SU-DHL-6 (cell line): ENCODE data around the gene BAHD1.

ENCODE experiments used
- H2AFZ ChIP-seq: fragments of 200-600 bp; sonication (generic); 2 replicates; pipeline ENCODE4 v1.6.1; 2014; ENCODE audit warnings: low read depth, mild to moderate bottlenecking, moderate library complexity, mixed read lengths, antibody characterized with exemption, low read length; ENCODE audit not compliant: severe bottlenecking
- H3F3A ChIP-seq: fragments of 200-600 bp; shearing (Covaris generic); 2 replicates; pipeline ENCODE4 v1.6.0; 2016; ENCODE audit warnings: antibody characterized with exemption, mild to moderate bottlenecking; ENCODE audit not compliant: insufficient read depth
- H3K27ac ChIP-seq: fragments of 200-600 bp; sonication (generic); 2 replicates; pipeline ENCODE4 v1.5.1; 2016; ENCODE audit warnings: low read depth, mild to moderate bottlenecking, low read length, moderate library complexity, mixed read lengths
- H3K27me3 ChIP-seq: fragments of 200-600 bp; sonication (generic), shearing (Covaris generic); 2 replicates; pipeline ENCODE4 v1.6.0; 2014; ENCODE audit warnings: mild to moderate bottlenecking, low read length
- H3K36me3 ChIP-seq: fragments of 200-600 bp; sonication (generic); 2 replicates; pipeline ENCODE4 v1.6.1; 2014; ENCODE audit warnings: mild to moderate bottlenecking, low read length, mixed read lengths
- H3K4me2 ChIP-seq: fragments of 300-600, 200-600 bp; shearing (Covaris generic), sonication (generic); 2 replicates; pipeline ENCODE4 v1.6.0; 2014; ENCODE audit warnings: low read length, low read depth, mild to moderate bottlenecking; ENCODE audit not compliant: poor library complexity, severe bottlenecking
- H3K4me3 ChIP-seq: fragments of 200-600 bp; sonication (generic); 2 replicates; pipeline ENCODE4 v1.5.1; 2014; ENCODE audit warnings: antibody characterized with exemption, low read length, mild to moderate bottlenecking, mixed read lengths; ENCODE audit not compliant: insufficient read depth, poor library complexity, severe bottlenecking
- H3K79me2 ChIP-seq: fragments of 200-600 bp; sonication (generic); 2 replicates; pipeline ENCODE4 v1.6.1; 2014; ENCODE audit warnings: mild to moderate bottlenecking, low read length, moderate library complexity; ENCODE audit not compliant: insufficient read depth
- H3K9ac ChIP-seq: fragments of 200-600 bp; sonication (generic); 2 replicates; pipeline ENCODE4 v1.7.0; 2014; ENCODE audit warnings: mild to moderate bottlenecking, low read length
- H3K9me2 ChIP-seq: fragments of 200-600 bp; sonication (generic); replicated peaks from 2 replicates; pipeline ENCODE4 v1.6.1; 2014; ENCODE audit warnings: low read length; ENCODE audit not compliant: insufficient read depth
- H3K9me3 ChIP-seq: fragments of 200-600 bp; sonication (generic); 2 replicates; pipeline ENCODE4 v1.6.1; 2014; ENCODE audit warnings: low read length, mixed read lengths; ENCODE audit not compliant: insufficient read depth
- H4K20me1 ChIP-seq: fragments of 200-600 bp; sonication (generic); 2 replicates; pipeline ENCODE4 v1.6.1; 2014; ENCODE audit warnings: low read depth, mild to moderate bottlenecking, antibody characterized with exemption, low read length, moderate library complexity, mixed read lengths
- CTCF ChIP-seq: fragments of 200-600 bp; sonication (generic); IDR thresholded peaks from one replicate; pipeline ENCODE4 v1.5.1; 2017; ENCODE audit warnings: antibody characterized with exemption, mild to moderate bottlenecking, low read length, moderate library complexity; ENCODE audit not compliant: insufficient read depth, poor library complexity, severe bottlenecking
- EZH2phosphoT487 ChIP-seq: fragments of 200-600 bp; sonication (generic), shearing (Covaris generic); conservative IDR thresholded peaks from 2 replicates; pipeline ENCODE4 v1.6.1; 2018; ENCODE audit warnings: mild to moderate bottlenecking, antibody characterized with exemption, low read length, moderate library complexity, mixed read lengths

BAHD1 gene

DNA sequence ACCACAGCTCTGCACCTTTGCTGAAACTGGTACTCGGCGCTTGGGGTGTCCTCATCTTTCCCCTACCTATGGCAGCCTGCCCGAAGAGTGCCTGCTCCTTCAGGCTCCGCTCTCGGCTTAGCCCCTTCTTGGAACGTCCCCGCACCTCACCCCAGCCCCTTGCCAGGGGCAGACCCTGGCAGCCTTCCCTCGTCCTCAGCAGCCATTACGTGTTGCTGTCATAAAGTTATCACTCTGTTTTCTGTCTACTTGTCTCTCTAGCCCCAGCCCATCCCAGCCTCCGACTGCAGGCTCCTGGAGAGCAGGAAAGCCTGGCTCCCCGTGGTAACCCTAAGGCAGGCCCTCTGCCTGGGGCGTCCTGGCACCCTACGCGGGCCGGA lies 5.1 kb upstream of the BAHD1 start:
- Histone ChIP-seq H4K20me1 (no peaks in the 10 kb centered on the region), H3K9me2 (no peaks in the 10 kb centered on the region), H3K27ac (no peak overlapping the region), H3K27me3 (no peaks in the 10 kb centered on the region), H3K9ac (no peak overlapping the region), H3K4me3 (no peak overlapping the region), H3K9me3 (no peaks in the 10 kb centered on the region), H2AFZ (no peak overlapping the region), H3K79me2 (no peaks in the 10 kb centered on the region), H3K4me2 (no peak overlapping the region), H3K36me3 (no peaks in the 10 kb centered on the region), H3F3A (no peaks in the 10 kb centered on the region)
- no peak for TF ChIP-seq EZH2phosphoT487
- TF ChIP-seq CTCF = no peak

GRCh38 chr15:40436116-40436891 lies 4.4 kb upstream of the BAHD1 start:
- TF ChIP-seq CTCF = no peak
- TF ChIP-seq EZH2phosphoT487 = no peak
- Histone ChIP-seq H3K9ac (no peak overlapping the region), H3K9me2 (no peaks in the 10 kb centered on the region), H2AFZ (no peak overlapping the region), H3K9me3 (no peaks in the 10 kb centered on the region), H3K27me3 (no peaks in the 10 kb centered on the region), H3K36me3 (no peaks in the 10 kb centered on the region), H3K4me2 (no peak overlapping the region), H3K27ac (no peak overlapping the region), H3K79me2 (no peaks in the 10 kb centered on the region), H3F3A (no peaks in the 10 kb centered on the region), H4K20me1 (no peaks in the 10 kb centered on the region), H3K4me3 (no peak overlapping the region)

- Histone ChIP-seq H4K20me1 (no peaks in the 10 kb centered on the region), H3K9ac (no peak overlapping the region), H3K27me3 (no peaks in the 10 kb centered on the region), H3K4me2 (no peak overlapping the region), H3K79me2 (peaks cover 5% of the 10 kb centered on the region; the same call in 1 of the 2 replicates), H3F3A (no peaks in the 10 kb centered on the region), H3K36me3 (no peaks in the 10 kb centered on the region), H3K9me2 (no peaks in the 10 kb centered on the region), H3K9me3 (no peaks in the 10 kb centered on the region), H2AFZ (no peak overlapping the region), H3K4me3 (no peak overlapping the region), H3K27ac (no peak overlapping the region)
- no peak for TF ChIP-seq EZH2phosphoT487
- no peak for TF ChIP-seq CTCF
Measured at GRCh38 chr15:40436892-40437751, 3.6 kb upstream of the BAHD1 start.
